T-helper 2 cell treated with Interferon-gamma antibody and Interleukin-4, amounts not matched to agents 5 μg/mL and 100 μg/mL, for 36 hours (primary cell): ENCODE measurements around the gene PIK3IP1.
A peak's percentile ranks its signal among the peaks of the same experiment; 100 is the strongest.

Experiments
- DNase-seq: peaks from one replicate; pipeline ENCODE4 v3.0.0; 2021; ENCODE audit warnings: low spot score
- H3K27ac Mint-ChIP-seq: one replicate; pipeline ENCODE4 v1.8.0; 2021; ENCODE audit warnings: mild to moderate bottlenecking, mixed read lengths
- H3K27me3 Mint-ChIP-seq: one replicate; pipeline ENCODE4 v1.8.0; 2021; ENCODE audit warnings: low read depth, mixed read lengths
- H3K36me3 Mint-ChIP-seq: one replicate; pipeline ENCODE4 v1.8.0; 2021; ENCODE audit warnings: low read depth, mixed read lengths
- H3K4me1 Mint-ChIP-seq: one replicate; pipeline ENCODE4 v1.8.0; 2021; ENCODE audit warnings: low read depth, mixed read lengths
- H3K4me3 Mint-ChIP-seq: one replicate; pipeline ENCODE4 v1.8.0; 2022; ENCODE audit warnings: mild to moderate bottlenecking, moderate library complexity, mixed read lengths
- H3K9me3 Mint-ChIP-seq: one replicate; pipeline ENCODE4 v1.8.0; 2021; ENCODE audit warnings: mixed read lengths

The PIK3IP1 gene

GRCh38 chr22:31278626-31279326 is 13.5 kb downstream of the PIK3IP1 start:
- peak overlapping the region; percentile 91 for H3K27ac Mint-ChIP-seq
- H3K27me3 Mint-ChIP-seq, result no peaks in the 10 kb centered on the region
- no peak for DNase-seq
- H3K4me1 Mint-ChIP-seq, result peaks cover 40% of the 10 kb centered on the region
- peaks cover 74% of the 10 kb centered on the region for H3K36me3 Mint-ChIP-seq
- peak overlapping the region; percentile 63 for H3K4me3 Mint-ChIP-seq
- H3K9me3 Mint-ChIP-seq, result no peaks in the 10 kb centered on the region

DNA sequence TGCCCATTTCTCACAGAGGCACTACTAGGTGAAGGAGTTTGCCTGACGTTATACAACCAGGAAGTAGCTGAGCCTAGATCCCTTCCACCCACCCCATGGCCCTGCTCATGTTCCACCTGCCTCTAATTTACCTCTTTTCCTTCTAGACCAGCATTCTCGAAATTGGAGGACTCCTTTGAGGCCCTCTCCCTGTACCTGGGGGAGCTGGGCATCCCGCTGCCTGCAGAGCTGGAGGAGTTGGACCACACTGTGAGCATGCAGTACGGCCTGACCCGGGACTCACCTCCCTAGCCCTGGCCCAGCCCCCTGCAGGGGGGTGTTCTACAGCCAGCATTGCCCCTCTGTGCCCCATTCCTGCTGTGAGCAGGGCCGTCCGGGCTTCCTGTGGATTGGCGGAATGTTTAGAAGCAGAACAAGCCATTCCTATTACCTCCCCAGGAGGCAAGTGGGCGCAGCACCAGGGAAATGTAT is 14.1 kb downstream of the PIK3IP1 start:
- Mint-ChIP-seq H3K4me3 (peak overlapping the region; percentile 63), H3K9me3 (no peaks in the 10 kb centered on the region), H3K27ac (peak overlapping the region; percentile 91), H3K4me1 (peaks cover 35% of the 10 kb centered on the region), H3K27me3 (no peaks in the 10 kb centered on the region), H3K36me3 (peaks cover 69% of the 10 kb centered on the region)
- DNase-seq, result no peak

DNA sequence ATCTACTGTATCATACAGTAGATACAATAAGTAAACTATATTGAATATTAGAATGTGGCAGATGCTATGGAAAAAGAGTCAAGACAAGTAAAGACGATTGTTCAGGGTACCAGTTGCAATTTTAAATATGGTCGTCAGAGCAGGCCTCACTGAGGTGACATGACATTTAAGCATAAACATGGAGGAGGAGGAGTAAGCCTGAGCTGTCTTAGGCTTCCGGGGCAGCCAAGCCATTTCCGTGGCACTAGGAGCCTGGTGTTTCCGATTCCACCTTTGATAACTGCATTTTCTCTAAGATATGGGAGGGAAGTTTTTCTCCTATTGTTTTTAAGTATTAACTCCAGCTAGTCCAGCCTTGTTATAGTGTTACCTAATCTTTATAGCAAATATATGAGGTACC is 14.5 kb downstream of the PIK3IP1 start:
- no peak for DNase-seq

GRCh38 chr22:31276426-31277167 is 15.7 kb downstream of the PIK3IP1 start:
- no peak overlapping the region for H3K4me3 Mint-ChIP-seq
- no peak for DNase-seq
- H3K9me3 Mint-ChIP-seq, result no peaks in the 10 kb centered on the region
- H3K27me3 Mint-ChIP-seq, result no peaks in the 10 kb centered on the region
- H3K27ac Mint-ChIP-seq, result no peak overlapping the region
- peaks cover 62% of the 10 kb centered on the region for H3K36me3 Mint-ChIP-seq
- H3K4me1 Mint-ChIP-seq, result peaks cover 32% of the 10 kb centered on the region

More for the DNA sequence above, 14.5 kb downstream of the PIK3IP1 start:
- Mint-ChIP-seq H3K27me3 (no peaks in the 10 kb centered on the region), H3K9me3 (no peaks in the 10 kb centered on the region), H3K4me1 (peaks cover 32% of the 10 kb centered on the region), H3K4me3 (peak overlapping the region; percentile 0), H3K36me3 (peaks cover 67% of the 10 kb centered on the region), H3K27ac (peak overlapping the region; percentile 91)

GRCh38 chr22:31275576-31275975 is 16.7 kb downstream of the PIK3IP1 start:
- no peaks in the 10 kb centered on the region for H3K27me3 Mint-ChIP-seq
- H3K4me3 Mint-ChIP-seq, result no peak overlapping the region
- DNase-seq, result no peak
- H3K27ac Mint-ChIP-seq, result no peak overlapping the region
- no peaks in the 10 kb centered on the region for H3K9me3 Mint-ChIP-seq
- peaks cover 29% of the 10 kb centered on the region for H3K4me1 Mint-ChIP-seq
- peaks cover 58% of the 10 kb centered on the region for H3K36me3 Mint-ChIP-seq

- H3K36me3 Mint-ChIP-seq, result peaks cover 58% of the 10 kb centered on the region
- H3K27me3 Mint-ChIP-seq, result no peaks in the 10 kb centered on the region
- H3K27ac Mint-ChIP-seq, result no peak overlapping the region
- H3K9me3 Mint-ChIP-seq, result no peaks in the 10 kb centered on the region
- no peak overlapping the region for H3K4me3 Mint-ChIP-seq
- DNase-seq, result no peak
- peaks cover 31% of the 10 kb centered on the region for H3K4me1 Mint-ChIP-seq
Observed at GRCh38 chr22:31275018-31275417, 17.3 kb downstream of the PIK3IP1 start.

- Mint-ChIP-seq H3K27me3 (no peaks in the 10 kb centered on the region), H3K4me1 (peaks cover 24% of the 10 kb centered on the region), H3K4me3 (no peak overlapping the region), H3K36me3 (peaks cover 54% of the 10 kb centered on the region), H3K9me3 (no peaks in the 10 kb centered on the region), H3K27ac (peak overlapping the region; percentile 54)
- DNase-seq, result no peak
Observed at GRCh38 chr22:31274017-31274416, 18.3 kb downstream of the PIK3IP1 start.

GRCh38 chr22:31272522-31273446 is 19.5 kb downstream of the PIK3IP1 start:
- Mint-ChIP-seq H3K4me3 (no peak overlapping the region), H3K4me1 (peaks cover 11% of the 10 kb centered on the region), H3K36me3 (peaks cover 55% of the 10 kb centered on the region), H3K27me3 (no peaks in the 10 kb centered on the region), H3K9me3 (no peaks in the 10 kb centered on the region), H3K27ac (peak overlapping the region; percentile 41)
- DNase-seq, result no peak

DNA sequence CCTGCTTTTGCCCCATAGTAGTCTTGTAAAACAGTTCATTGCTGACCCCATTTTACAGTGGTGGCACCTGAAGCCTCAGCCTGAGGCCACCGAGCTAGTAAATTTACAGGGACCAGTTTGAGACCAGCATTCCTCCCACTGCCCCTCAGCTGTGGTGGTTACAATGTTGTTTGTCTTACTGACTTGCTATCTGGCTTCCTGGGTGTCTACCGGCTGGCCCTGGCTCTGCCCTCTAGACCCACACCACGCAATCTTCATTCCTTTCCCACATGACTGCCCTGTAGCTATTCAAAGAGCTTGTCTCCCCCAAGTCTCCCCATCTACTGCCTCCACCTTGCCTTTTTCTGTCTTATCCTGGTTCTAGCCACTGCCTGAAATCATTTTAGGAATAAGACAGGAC is 20.8 kb downstream of the PIK3IP1 start:
- Mint-ChIP-seq H3K27me3 (no peaks in the 10 kb centered on the region), H3K4me3 (no peak overlapping the region), H3K4me1 (peaks cover 9% of the 10 kb centered on the region), H3K9me3 (no peaks in the 10 kb centered on the region), H3K36me3 (peaks cover 55% of the 10 kb centered on the region), H3K27ac (peak overlapping the region; percentile 15)
- DNase-seq, result no peak

- H3K4me3 Mint-ChIP-seq, result no peak overlapping the region
- peak overlapping the region; percentile 58 for H3K27ac Mint-ChIP-seq
- H3K4me1 Mint-ChIP-seq, result peaks cover 9% of the 10 kb centered on the region
- H3K9me3 Mint-ChIP-seq, result no peaks in the 10 kb centered on the region
- H3K27me3 Mint-ChIP-seq, result no peaks in the 10 kb centered on the region
- H3K36me3 Mint-ChIP-seq, result peaks cover 54% of the 10 kb centered on the region
- no peak for DNase-seq
Observed at GRCh38 chr22:31271026-31271425, 21.3 kb downstream of the PIK3IP1 start.

DNA sequence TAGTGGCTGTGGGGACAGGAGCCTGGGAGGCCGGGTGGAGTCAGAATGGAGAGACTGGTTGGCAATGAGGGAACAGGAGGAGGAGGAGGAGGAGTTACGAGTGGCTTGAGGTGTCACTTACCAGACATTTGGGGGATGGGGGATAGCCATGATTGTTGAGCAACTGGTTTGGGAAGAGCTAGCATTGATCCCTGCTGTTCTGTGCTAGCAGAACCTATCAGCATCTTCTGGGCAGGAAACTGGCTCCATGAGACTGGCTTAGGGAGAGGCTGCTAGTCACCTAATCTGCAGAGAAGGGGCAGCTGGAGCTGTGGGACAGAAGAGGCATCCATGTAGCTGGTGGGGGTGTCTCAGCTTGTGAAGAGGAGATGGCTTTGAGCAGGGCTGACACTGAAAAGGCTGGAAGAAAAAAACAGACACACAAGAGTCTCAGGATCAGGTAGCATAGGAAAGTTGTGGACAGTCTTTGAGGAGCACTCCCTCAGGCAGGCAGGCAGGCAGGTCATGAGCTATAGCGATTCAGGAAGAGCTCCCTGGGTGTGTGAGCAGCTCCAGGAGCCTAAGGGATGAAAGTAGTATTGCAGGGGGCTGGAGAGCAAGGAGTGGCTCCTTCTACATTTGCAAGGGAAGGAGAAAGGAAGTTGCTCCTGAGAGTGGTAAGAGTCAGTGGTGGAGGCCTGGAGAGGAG is 22.3 kb downstream of the PIK3IP1 start:
- Mint-ChIP-seq H3K4me1 (peaks cover 8% of the 10 kb centered on the region), H3K27me3 (no peaks in the 10 kb centered on the region), H3K36me3 (peaks cover 51% of the 10 kb centered on the region), H3K9me3 (no peaks in the 10 kb centered on the region), H3K4me3 (no peak overlapping the region), H3K27ac (peak overlapping the region; percentile 70)
- no peak for DNase-seq

DNA sequence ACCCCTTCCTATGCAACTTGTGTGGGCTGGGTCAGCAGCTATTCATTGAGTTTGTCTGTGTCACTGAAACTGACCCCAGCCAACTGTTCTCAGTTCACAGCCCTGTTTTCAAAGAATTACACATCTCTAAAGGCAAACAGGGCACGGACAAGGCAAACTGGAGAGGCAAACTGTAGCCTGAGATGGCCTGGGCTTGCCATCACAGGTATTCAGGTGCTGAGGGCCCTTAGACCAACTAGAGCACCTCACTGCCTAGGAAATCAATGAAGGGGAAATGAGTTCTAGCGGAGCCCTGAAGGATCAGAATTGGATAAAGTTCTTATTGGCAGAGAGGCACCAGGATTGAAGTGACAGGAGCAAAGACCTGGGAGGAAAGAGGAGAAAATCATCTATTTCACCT is 24.0 kb downstream of the PIK3IP1 start:
- Mint-ChIP-seq H3K9me3 (no peaks in the 10 kb centered on the region), H3K27me3 (no peaks in the 10 kb centered on the region), H3K27ac (peak overlapping the region; percentile 41), H3K36me3 (peaks cover 48% of the 10 kb centered on the region), H3K4me3 (no peak overlapping the region), H3K4me1 (peaks cover 8% of the 10 kb centered on the region)
- no peak for DNase-seq

- no peak overlapping the region for H3K27ac Mint-ChIP-seq
- no peaks in the 10 kb centered on the region for H3K27me3 Mint-ChIP-seq
- no peaks in the 10 kb centered on the region for H3K9me3 Mint-ChIP-seq
- H3K4me3 Mint-ChIP-seq, result no peak overlapping the region
- no peak for DNase-seq
- H3K4me1 Mint-ChIP-seq, result no peaks in the 10 kb centered on the region
- peaks cover 51% of the 10 kb centered on the region for H3K36me3 Mint-ChIP-seq
Observed at GRCh38 chr22:31263896-31264640, 28.2 kb downstream of the PIK3IP1 start.
